ENCODE data around the gene EFR3B.
A peak's percentile ranks its signal among the peaks of the same experiment; 100 is the strongest.
"Not testable (repeated sequence)": the region's sequence is repeated elsewhere in the genome, so short reads cannot be mapped to it uniquely, and the experiment has no call there.

Gene EFR3B

DNA sequence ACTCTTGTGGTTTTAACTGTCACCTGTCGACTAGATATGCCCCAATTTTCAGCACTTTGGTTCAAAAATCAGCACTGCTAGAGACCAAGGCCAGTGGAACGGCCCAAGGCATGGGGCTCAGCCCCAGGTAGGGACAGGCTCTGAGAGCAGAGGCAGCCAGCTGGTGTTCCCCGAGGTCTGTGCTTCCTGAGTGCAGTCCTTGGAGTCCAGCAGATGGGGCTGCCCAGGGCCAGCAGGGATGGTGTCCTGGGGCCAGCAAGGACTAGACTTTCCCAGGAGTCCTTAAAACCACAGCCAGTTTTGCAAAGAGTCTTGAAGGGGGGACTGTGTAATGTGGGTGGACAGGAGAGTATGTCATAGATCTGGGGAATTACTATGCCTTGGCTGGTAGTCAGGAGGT is 70.2 kb downstream of the EFR3B start:
- no peak for DNase-seq

DNA sequence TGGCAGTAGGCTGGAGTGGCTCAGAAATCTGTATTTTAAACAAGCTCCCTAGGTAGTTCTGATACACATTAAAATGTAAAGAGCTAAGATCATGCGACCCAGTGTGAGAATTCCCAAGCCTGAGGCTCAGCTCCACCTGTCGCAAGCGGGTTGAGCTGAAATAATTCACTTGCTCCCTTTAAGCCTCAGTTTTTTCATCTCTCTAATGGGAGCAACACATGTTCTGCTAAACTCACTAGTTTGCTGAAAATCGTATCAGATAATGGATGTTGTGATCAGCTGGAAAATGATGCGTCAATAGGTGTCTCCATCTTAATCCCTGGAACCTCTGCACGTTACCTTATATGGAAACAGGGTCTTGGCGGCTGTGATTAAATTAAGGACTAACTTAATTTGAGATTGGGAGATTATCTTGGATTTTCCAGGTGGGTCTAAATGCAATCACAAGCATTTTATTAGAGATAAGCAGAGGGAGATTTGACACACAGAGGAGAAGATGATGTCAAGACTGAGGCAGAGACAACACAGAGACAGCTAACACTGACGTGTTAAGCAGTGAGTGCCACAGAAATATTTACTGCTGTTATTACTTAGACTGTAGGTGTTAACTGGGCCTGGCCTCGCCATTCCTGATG is 73.5 kb downstream of the EFR3B start:
- DNase-seq: no peak

DNA sequence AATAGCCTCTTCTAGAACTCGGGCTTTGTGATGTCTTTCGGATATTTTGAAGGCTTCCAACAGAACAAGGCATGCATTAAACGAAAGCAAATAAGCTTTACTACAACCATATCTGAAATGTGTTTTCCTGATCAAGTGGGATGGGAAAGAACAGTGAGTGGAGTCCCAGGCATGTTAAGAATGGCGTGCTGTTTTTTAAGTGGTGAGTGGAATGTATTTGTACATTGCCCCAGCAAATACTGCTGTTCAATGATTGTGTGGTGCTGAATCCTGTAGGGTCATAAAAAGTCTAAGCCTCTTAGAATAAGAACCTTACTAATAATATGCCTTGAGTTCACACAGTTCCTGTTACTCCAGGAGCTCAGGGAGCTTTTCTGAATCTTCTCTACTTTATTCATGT is 74.0 kb downstream of the EFR3B start:
- DNase-seq: no peak

DNA sequence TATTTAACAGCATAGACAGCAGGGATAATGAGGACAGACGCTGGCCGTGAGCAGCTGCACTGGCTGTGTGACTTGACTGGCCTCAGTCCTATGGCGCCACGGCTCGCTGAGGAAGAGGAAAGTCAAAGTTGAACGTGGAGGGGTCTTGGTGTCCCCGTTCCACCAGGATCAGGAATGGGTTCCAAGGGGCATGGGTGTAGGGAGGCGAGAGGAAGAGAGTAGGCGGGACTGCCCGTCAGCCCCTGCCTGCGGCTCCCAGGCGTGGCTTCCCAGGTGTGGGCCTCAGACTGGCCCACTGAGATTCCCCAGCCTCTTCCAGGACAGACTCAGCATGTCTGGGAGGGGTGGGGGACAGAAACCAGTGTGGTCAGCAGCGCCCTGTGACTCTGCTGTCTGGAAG is 75.1 kb downstream of the EFR3B start:
- no peak for DNase-seq

DNA sequence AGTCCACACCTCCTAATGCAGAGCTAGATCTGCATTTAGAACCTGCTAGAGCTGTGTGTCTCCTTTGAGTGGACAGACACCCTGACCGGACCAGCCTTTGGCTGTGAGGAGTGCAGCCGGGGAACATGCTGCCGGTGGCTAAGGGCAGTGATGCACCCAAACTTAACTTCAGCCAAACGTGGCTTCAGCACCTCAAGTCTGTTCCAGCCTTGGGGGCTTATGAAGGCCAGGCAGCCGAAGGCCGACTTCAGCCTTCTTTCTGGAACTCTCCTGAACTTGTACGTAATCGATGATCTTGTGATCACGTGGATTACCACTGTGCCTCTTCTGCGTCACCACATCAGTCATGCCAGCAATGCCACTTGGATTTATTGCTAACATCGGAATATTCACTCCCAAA is 77.4 kb downstream of the EFR3B start:
- no peak for DNase-seq

DNA sequence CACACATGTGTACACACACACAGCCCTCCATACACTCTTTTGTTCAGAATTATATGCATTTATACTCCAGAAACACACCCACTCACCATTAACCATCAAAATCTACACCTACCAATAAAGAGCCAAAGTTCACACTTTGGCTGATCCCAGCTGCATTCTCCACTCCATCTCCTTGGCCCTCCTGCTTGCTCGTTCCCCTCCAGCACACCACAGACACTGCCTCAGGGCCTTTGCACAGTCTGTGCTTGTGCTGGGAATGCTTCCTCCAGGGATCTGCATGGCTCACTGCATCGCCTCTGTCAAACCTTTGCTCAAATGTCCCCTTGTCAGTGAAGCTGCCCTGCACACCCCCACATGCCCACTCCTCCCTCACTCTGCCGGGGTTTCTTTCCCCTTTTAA is 80.5 kb downstream of the EFR3B start:
- DNase-seq: no peak

DNA sequence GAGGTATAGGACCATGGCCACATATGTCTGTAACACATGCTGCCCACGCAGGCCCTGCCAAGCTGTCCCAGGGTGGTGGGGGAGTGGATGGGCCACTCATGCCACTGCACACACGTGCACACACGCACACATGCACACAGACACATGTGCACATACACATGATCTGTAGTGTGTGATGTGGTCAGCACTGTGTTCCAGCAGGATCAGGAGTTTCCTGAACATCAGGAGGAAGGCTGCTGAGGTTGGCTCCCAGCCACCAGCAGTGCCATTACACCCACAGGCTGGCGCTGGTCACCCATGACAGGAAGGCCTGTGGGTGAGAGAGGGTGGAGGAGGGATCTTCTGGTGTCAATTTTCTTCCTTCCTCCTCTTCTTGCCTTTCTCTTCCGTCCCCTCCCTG is 81.8 kb downstream of the EFR3B start:
- no peak for DNase-seq

DNA sequence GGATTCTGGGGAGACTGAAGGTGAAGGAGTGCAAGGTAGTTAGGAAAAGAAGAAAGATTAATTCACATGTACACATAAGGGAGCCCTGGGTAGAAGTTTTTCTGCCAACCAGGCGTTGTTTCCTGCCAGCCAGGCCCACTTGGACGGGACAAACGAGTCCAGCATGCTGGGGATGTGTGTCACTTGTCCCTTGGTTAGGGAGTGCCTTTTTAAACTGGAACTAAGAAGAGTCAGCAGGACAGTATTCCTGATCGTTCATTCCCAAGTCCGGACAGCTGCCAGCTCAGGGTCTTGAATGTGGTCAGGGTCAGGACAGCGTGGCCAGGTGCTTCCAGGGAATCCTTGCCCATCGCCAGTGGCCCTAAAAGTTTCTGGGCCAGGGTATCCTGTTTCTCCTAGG is 83.3 kb downstream of the EFR3B start:
- no peak for DNase-seq

DNA sequence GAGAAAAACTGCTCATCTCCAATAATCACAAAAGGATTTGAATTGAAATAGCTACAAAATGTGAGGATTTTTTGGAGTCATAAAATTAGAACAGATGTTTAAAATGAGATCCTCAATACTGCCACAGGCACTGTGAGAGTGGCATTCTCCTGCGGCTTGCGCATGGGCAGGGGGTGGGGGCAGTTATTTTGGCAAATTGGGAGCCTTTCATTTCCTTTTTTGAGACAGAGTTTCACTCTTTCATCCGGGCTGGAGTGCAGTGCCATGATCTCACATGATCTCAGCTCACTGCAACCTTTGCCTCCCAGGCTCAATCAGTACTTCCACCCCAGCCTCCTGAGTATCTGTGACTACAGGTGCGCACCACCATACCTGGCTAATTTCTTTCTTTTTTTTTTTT is 84.1 kb downstream of the EFR3B start:
- DNase-seq: no peak

DNA sequence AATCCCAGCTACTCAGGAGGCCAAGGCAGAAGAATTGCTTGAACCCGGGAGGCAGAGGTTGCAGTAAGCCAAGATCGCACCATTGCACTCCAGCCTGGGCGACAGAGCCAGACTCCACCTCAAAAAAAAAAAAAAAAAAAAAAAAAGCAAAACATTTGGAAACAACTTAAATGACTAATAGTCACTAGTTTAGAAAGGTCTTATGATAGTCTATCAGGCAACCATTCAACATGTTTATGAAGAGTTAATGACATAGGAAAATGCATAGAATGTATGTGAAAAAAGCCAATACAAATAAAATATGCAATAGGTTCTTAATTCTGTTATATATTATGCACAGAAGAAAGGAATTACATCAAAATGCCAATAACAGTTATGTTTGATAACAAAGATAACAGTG is 85.2 kb downstream of the EFR3B start:
- DNase-seq: not testable (repeated sequence)

DNA sequence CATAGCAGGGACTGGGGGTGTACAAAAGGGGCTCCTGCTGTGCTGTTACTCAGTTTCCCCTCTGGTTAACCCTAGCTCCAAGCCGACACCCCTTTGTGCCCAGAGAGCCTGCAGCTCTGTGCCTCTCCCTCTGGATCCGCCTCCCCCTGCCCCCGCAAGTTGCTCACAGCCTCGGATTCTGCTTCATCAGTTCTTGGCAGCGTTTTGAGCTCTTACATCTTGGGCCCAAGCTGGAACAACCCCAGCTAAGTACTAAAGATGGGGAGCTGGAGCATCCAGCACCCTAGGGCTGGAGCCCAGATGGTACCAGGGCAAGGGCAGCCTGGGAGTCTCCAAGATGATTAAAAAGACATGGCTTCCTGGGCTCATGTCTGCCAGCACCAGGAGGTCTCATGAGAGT is 85.8 kb downstream of the EFR3B start:
- no peak for DNase-seq

DNA sequence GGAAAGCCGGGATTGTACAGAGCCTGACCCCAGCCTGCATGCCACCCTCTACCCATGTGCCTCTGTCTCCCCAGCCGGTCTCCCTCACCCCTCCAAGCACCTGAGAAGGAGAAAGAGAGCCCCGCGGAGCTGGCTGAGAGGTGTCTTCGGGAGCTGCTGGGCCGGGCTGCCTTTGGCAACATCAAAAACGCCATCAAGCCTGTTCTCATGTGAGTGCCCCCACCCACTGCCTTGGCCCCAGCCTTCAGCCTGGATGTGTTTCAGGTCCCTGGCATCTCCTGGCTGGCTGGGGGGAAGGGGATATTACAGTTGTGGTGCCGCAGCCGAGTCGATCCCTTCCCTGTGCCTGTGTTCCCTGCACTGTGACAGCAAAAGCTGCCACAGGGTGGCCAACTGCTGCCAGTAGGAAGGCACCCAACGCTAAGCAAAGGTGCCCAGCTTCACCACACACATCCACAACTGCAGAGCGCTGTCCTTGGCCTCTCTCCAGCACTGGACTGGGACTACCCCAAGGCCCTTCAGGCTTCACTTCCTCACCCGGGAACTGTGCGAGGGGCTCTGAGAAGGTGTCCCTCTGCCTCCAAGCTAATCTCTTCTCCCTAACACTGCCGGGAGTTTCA is 88.1 kb downstream of the EFR3B start:
- DNase-seq: no peak

DNA sequence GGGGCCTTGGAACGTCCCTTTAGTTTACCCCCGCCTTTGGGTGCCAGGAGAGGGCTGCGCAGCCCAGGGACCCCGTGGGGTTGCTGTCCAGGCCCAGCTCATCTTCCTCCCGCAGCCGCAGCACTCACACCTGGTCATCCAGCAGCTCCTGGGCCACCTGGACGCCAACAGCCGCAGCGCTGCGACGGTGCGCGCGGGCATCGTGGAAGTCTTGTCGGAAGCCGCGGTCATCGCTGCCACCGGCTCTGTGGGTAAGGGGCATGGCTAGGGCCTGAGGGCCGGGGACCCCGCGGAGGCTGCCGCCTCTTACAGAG is 89.3 kb downstream of the EFR3B start:
- DNase-seq: no peak

DNA sequence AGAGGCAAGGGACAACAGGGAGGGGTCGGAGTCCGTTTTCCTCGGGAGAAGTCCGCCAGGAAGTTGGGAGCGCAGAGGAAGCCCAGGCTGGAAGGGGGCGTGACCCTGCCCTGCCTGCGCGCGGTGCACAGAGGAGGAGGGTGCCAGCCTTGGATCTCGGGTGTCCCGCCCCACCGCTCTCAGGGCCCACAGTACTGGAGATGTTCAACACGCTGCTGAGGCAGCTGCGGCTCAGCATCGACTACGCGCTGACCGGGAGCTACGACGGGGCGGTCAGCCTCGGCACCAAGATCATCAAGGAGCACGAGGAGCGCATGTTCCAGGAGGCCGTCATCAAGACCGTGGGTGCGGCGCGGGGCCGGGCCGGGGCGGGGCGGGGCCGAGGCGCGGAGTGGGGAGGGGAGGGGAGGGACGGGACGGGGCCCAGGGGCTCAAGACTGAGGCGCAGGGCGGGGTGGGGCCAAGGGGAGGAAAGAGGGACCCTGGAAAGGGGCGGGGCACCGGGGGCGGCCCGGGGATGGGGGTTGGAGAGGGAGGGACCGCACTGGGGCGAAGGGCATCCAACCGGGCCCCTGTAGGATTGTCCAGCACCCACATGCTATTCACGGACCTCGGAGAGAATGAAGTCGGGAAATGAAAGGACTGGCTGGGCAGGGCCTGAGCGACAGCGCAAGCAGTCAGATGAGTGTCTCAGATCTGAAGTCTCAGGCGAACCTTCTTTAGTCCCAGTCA is 89.9 kb downstream of the EFR3B start:
- peak; percentile 32 for DNase-seq

DNA sequence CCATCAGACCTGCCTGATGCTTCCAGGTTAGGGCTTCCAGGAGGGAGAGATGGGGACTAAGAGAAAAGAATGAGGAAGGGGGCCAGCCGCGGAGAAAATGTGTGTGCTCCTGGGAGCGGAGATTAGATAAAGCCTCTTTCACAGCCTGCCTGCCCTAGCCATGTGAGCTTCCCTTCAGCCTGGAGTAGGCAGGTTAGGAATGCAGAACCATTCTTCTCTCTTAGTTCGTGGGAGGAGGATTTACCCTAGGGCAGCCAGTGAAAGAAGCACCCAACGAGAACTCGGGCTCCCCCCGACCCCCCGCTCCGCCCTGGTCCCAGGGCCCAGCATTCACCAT is 90.4 kb downstream of the EFR3B start:
- no peak for DNase-seq

DNA sequence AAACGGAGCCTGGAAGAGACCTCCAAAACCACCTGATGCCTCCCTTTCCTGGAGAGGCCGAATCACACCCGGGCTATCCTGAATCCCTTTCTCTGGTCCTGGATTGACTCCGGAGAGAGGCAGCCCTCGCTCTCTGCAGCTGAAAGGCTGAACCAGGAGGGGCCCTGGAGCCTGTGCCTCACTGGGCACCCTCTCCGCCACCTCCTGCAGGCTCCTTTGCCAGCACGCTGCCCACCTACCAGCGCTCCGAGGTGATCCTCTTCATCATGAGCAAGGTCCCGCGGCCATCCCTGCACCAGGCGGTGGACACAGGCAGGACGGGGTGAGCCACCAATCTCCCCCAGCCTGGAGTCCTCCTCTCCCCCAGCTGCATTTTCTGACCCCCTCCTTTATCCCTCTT is 90.8 kb downstream of the EFR3B start:
- DNase-seq: no peak

DNA sequence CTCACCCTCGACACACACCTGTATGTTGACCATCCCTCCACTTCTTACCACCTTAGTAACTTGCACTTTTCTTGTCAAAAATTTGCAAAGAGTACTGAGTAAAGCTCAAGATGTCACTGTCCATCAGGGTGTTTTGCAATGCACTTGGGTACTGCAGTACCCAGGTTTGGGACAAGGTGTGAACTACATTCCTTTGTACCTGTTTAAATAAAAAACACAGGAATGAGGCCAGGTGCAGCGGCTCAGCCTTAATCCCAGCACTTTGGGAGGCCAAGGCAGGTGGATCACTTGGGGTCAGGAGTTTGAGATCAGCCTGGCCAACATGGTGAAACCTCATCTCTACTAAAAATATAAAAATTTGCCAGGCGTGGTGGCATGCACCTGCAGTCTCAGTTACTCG is 98.7 kb downstream of the EFR3B start:
- DNase-seq: not testable (repeated sequence)

DNA sequence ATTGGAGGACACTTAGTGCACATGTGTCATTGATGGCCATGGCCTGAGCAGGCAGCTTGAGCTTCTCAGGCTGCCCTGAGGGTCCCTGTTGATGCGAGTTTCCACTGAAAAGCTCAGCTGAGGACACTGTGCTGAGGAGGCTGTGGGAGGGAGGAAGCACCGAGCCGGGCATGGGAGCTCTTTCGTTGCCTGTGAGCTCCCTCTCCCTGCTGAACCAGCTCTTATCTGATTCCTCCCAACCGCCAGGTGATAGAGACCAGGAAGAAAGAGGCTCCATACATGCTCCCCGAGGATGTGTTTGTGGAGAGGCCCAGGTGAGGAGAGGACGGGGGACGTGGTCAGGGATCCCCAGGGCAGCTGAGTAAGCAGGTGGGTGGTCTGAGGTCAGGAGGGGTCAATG is 99.2 kb downstream of the EFR3B start:
- DNase-seq: no peak

DNA sequence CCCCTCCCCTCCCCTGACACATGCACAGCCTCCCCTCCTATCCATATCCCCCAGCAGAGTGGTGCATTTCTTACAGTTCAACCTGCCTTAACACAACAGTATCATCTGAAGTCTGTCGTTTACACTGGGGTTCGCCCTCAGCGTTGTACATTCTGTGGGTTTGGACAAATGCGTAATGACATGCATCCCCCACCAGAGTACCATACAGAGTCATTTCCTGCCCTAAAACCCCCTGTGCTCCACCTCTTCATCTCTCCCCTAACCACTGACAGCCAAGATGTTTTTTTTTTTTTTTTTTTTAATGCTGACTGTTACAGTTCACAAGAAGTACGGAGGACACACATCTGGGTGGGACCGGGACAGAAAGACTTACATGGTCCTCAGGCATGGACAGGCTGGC is 103.9 kb downstream of the EFR3B start:
- DNase-seq: no peak

DNA sequence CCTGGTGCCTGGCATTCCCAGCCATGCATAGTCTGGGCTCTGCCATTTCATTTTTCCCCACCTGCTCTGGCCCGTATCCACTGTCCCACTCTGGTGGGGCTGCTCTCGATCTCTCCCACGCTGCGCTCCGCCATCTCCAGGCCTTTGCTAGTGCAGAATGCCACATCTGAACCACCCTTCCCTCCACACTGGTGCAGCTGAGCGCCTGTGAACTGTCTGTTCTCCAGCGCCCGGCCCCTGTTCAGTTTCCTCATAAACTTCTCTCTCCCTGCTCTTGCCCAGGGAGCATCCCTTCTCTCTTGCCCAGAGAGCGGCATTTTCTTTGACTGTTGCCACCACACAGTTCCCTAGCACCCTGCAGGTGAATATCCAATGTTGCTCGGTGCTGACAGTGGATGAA is 105.0 kb downstream of the EFR3B start:
- DNase-seq: no peak

DNA sequence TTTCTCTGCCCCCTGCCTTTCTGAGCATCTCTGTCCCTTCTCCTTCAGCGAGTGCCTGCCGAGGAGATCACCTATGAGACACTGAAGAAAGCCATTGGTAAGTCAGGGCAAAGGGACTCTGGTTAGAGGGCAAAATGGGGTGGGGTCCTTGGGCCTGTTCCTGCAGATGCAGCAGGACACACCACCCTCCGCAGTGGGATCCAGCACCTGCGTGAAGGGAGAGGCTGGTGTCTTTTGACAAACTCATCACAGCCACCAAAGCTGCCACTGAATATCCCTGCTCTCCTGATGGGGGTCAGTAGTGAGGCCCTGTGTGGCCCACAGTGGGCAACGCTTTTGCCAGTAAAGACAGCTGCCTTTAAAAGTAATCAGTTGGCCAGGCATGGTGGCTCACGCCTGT is 107.8 kb downstream of the EFR3B start:
- DNase-seq: no peak

DNA sequence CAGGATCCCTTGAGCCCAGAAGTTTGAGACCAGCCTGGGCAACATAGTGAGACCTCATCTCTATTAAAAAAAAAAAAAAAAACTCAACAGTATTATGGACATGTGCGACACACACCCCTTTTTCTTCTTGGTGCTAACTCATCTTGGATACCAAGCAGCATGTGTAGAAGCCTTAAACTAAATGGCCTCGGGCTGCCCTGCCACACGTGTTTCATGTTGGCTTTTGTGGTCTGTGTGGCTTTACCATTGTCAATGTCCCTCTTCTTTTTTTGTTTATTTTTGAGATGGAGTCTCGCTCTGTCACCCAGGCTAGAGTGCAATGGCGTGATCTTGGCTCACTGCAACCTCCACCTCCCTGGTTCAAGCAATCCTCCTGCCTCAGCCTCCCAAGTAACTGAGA is 109.1 kb downstream of the EFR3B start:
- not testable (repeated sequence) for DNase-seq

DNA sequence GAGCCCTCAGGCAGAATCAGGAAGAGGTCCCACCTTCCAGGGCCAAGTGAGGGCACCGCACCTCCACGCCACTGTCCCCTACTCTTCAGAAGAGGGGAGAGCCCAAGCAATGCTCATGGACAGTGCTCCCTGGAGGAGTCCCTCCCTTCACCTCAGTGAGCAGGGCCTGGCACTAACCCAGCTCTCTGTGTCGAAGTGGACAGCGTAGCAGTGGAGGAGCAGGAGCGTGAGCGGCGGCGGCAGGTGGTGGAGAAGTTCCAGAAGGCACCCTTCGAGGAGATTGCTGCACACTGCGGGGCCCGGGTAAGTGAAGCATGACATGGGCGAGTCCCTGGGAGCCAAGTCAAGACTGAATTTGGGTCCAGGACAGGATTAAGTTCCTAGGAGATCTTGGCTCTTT is 109.8 kb downstream of the EFR3B start:
- no peak for DNase-seq

DNA sequence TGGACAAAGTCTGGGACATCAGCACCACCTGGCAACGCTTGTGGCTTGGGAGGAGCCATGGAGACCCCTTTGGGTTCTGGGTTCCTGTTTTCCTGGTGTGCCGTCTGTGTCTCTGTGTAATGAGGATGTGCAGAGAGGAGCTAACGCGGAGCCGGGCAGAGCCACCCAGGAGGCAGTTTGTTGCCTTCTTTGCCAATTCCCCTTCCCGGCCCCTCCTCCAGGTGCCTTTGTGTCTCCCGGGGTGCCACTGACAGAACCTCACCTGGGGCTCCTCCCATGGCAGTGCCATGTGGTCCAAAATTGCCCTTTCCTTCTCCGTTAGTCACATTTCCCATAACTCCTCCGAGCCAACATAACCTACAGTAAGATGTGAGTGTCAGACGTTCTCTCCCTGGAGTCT is 113.5 kb downstream of the EFR3B start:
- no peak for DNase-seq
